Nephron (organoid): ENCODE data around the gene HMGCS1.

Experiments
- H3K27ac Mint-ChIP-seq, 3 experiments: 2 replicates each; pipeline ENCODE4 v1.8.0; 2020; ENCODE audit warnings: mixed read lengths in 3 of 3, mild to moderate bottlenecking in 2 of 3, moderate library complexity in 1 of 3
- H3K27me3 Mint-ChIP-seq: 2 replicates; pipeline ENCODE4 v1.8.0; 2021; ENCODE audit warnings: low read depth, mild to moderate bottlenecking, moderate library complexity, mixed read lengths
- H3K36me3 Mint-ChIP-seq: 2 replicates; pipeline ENCODE4 v1.8.0; 2020; ENCODE audit warnings: low read depth, mixed read lengths
- H3K4me1 Mint-ChIP-seq: 2 replicates; pipeline ENCODE4 v1.8.0; 2020; ENCODE audit warnings: mixed read lengths
- H3K4me3 Mint-ChIP-seq, 3 experiments: 2 replicates each; pipeline ENCODE4 v1.8.0; 2020; ENCODE audit warnings: mild to moderate bottlenecking in 3 of 3, mixed read lengths in 3 of 3, moderate library complexity in 2 of 3
- H3K9me3 Mint-ChIP-seq: 2 replicates; pipeline ENCODE4 v1.8.0; 2020; ENCODE audit warnings: mixed read lengths
- CTCF ChIP-seq, 3 experiments: fragments of 200-600 bp; sonication (generic); IDR thresholded peaks; one replicate each; pipeline ENCODE4 v1.5.0; 2021; ENCODE audit warnings: antibody characterized with exemption in 3 of 3; ENCODE audit not compliant: unreplicated experiment in 3 of 3

The HMGCS1 gene

GRCh38 chr5:43281840-43282658, 31.2 kb downstream of the HMGCS1 start:
- TF ChIP-seq CTCF (IDR thresholded peaks at IDR 0.05; ENCODE audit: unreplicated experiment in 3 of 3), result no peak
- Mint-ChIP-seq H3K27ac (no peak overlapping the region), H3K4me3 (no peak overlapping the region), H3K4me1 (no peaks in the 10 kb centered on the region), H3K9me3 (no peaks in the 10 kb centered on the region), H3K27me3 (no peaks in the 10 kb centered on the region), H3K36me3 (peaks cover 10% of the 10 kb centered on the region)

- H3K36me3 Mint-ChIP-seq, result no peaks in the 10 kb centered on the region
- no peak overlapping the region for H3K4me3 Mint-ChIP-seq
- no peaks in the 10 kb centered on the region for H3K4me1 Mint-ChIP-seq
- H3K27ac Mint-ChIP-seq, result no peak overlapping the region
- H3K9me3 Mint-ChIP-seq, result no peaks in the 10 kb centered on the region
- no peak for TF ChIP-seq CTCF (IDR thresholded peaks at IDR 0.05; ENCODE audit: unreplicated experiment in 3 of 3)
- H3K27me3 Mint-ChIP-seq, result no peaks in the 10 kb centered on the region
Observed at GRCh38 chr5:43279548-43280274, 33.5 kb downstream of the HMGCS1 start.

- Mint-ChIP-seq H3K27ac (no peak overlapping the region), H3K27me3 (no peaks in the 10 kb centered on the region), H3K4me3 (no peak overlapping the region), H3K4me1 (no peaks in the 10 kb centered on the region), H3K9me3 (no peaks in the 10 kb centered on the region), H3K36me3 (no peaks in the 10 kb centered on the region)
- TF ChIP-seq CTCF (IDR thresholded peaks at IDR 0.05; ENCODE audit: unreplicated experiment in 3 of 3), result no peak
Observed at GRCh38 chr5:43275391-43275790, 37.8 kb downstream of the HMGCS1 start.

- Mint-ChIP-seq H3K4me3 (no peak overlapping the region), H3K9me3 (no peaks in the 10 kb centered on the region), H3K4me1 (no peaks in the 10 kb centered on the region), H3K36me3 (no peaks in the 10 kb centered on the region), H3K27me3 (no peaks in the 10 kb centered on the region), H3K27ac (no peak overlapping the region)
- TF ChIP-seq CTCF (IDR thresholded peaks at IDR 0.05; ENCODE audit: unreplicated experiment in 3 of 3), result no peak
Observed at GRCh38 chr5:43274435-43275114, 38.6 kb downstream of the HMGCS1 start.

- Mint-ChIP-seq H3K4me3 (no peak overlapping the region), H3K36me3 (no peaks in the 10 kb centered on the region), H3K4me1 (no peaks in the 10 kb centered on the region), H3K9me3 (peaks cover 2% of the 10 kb centered on the region), H3K27ac (no peak overlapping the region), H3K27me3 (no peaks in the 10 kb centered on the region)
- no peak for TF ChIP-seq CTCF (IDR thresholded peaks at IDR 0.05; ENCODE audit: unreplicated experiment in 3 of 3)
Observed at GRCh38 chr5:43273552-43273951, 39.7 kb downstream of the HMGCS1 start.
